Motor neuron (in vitro differentiated cells): ENCODE measurements around the gene SLMAP. TPM values are rescaled to one million over a fixed set of nuclear protein-coding genes. Genes with fewer than 3 reads are reported as not detected.

Experiments
- ATAC-seq, 8 experiments: fragments of 200-7000 bp; cut with Tn5 transposase; replicated peaks in 6 of 8; 2 replicates each; pipeline ENCODE4 v1.8.0; 2021; ENCODE audit warnings: mild to moderate bottlenecking in 8 of 8, moderate library complexity in 8 of 8
- H3K27ac ChIP-seq, 2 donors: fragments of 250-450 bp; sonication (Bioruptor Pico); 2 replicates each; pipeline ENCODE4 v1.9.0; 2021; ENCODE audit warnings: antibody characterized with exemption in 2 of 2, mild to moderate bottlenecking in 2 of 2, moderate library complexity in 1 of 2
- H3K4me1 ChIP-seq, 2 donors: fragments of 250-450 bp; sonication (Bioruptor Pico); replicated peaks in 1 of 2; 2 replicates each; pipeline ENCODE4 v1.6.1; 2021; ENCODE audit warnings: antibody characterized with exemption in 2 of 2, mild to moderate bottlenecking in 2 of 2, moderate library complexity in 1 of 2
- H3K4me3 ChIP-seq, 5 donors: fragments of 250-450 bp; sonication (Bioruptor Pico); 2 replicates each; pipeline ENCODE4 v1.9.0; 2021; ENCODE audit warnings: antibody characterized with exemption in 5 of 5, mild to moderate bottlenecking in 5 of 5, moderate library complexity in 4 of 5
- WGBS, 10 experiments: fragments of 450-650 bp; shearing (Covaris generic); methylation state at CpG; one replicate each; pipeline ENCODE4 v1.0.0; 2022; 5-methylcytosine and 5-hydroxymethylcytosine counted together
- in situ Hi-C, 9 experiments: fragments of 400-800 bp; cut with MboI; loops; one replicate each; pipeline ENCODE4 v1.15.0; 2021; ENCODE audit warnings: low sequenced_read_pairs in 9 of 9, low pct_unique_long_range_greater_than_20kb in 2 of 9; ENCODE audit not compliant: unreplicated experiment in 9 of 9
- total RNA-seq, 8 experiments: library from RNA; unstranded; fragments of 300-600 nt; gene quantifications; 2 replicates each; pipeline versions ENCODE4 v1.2.3 to v1.2.4, GENCODE V29; 2022

SLMAP gene
- total RNA-seq, 8 experiments from 2014 or later = 21.5 to 137 (median 32.8) TPM

DNA sequence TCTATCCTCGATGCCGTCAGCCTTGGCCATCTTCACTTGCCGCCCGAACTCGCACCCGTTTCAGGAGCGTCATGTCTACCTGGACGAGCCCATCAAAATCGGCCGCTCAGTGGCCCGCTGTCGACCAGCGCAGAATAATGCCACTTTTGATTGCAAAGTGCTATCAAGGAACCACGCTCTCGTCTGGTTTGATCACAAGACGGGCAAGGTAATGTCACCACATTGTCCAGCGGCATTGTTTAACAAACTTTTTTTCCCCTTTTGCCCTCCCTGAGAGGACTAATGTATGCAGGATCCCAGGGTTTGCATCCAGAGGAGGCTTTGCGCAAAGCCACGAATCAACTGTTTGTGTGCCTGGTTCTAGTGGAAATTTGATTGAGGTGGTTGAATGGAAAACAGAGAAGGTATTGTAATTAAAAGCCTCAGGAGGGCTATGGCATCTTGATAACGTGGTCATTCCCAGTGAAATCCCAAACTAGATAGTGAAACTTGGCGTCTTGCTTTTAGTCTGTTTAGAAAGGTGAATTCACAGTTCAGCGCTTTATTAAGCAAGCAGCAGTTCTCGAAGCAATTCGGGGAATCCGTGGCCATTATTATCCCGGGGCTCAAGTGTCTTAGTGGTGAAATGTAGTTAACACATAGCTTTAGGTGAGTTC lies 1.7 kb downstream of the SLMAP start:
- WGBS, 10 experiments = 0 to 30% (median 7%) methylated on average over 1 to 22 of the region's 26 CpGs
- H3K4me3 ChIP-seq = peak overlapping the region; percentile 64 to 91 (median 80)
- peak in 1 of 8 experiments; percentile 1 for ATAC-seq
- H3K4me1 ChIP-seq = peaks cover 7 to 18% of the 10 kb centered on the region in 2 donors
- in situ Hi-C loops = no loop called here
- no peak overlapping the region for H3K27ac ChIP-seq

DNA sequence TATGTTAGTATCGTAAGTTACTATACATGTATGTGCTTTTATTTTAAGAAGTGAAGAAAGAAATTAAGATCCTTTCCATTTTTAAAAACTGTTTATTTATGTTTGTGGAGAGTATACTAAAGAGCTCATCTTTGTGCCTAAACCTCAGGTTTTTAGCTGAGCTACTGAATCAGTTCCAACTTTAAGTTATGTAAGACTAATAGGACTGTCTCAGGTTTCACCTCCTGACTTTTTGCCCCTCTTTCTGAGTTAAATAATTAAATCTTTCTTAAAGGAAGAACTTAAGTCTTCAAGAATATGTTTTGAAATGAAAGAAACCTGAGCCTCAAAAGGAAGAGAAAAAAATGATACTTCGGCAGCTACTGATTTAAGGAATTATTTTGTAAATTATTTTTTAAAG lies 2.6 kb downstream of the SLMAP start:
- Histone ChIP-seq H3K4me3 (peak overlapping the region in 3 of 5 donors; percentile 79 to 91 (median 80)), H3K27ac (no peak overlapping the region), H3K4me1 (peaks cover 7 to 18% of the 10 kb centered on the region in 2 donors)
- WGBS, 10 experiments = 17 to 100% (median 67%) methylated on average over 1 to 2 of the region's 2 CpGs
- ATAC-seq = no peak
- in situ Hi-C loops = no loop called here

DNA sequence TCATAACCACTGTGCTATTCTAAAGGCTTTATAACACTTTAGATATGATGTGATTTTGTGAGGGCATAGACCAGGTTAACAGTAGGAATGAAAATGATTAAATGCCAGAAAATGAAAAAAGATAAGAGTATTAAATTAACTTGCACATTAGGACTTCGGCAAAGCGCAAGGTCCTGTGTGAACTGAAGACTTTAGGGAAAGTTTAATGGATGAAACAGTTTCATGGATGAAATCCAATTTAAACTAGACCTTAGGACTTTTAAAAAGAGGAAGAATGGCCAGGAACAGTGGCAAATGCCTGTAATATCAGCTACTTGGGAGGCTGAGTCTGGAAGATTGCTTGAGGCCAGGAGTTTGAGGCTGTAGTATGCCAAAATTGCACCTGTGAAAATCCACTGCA lies 8.7 kb downstream of the SLMAP start:
- H3K4me3 ChIP-seq = no peak overlapping the region
- no peak overlapping the region for H3K27ac ChIP-seq
- H3K4me1 ChIP-seq = no peaks in the 10 kb centered on the region
- ATAC-seq = no peak
- in situ Hi-C loops = no loop called here
- WGBS, 10 experiments = 86 to 100% (median 100%) methylated on average over 2 of the region's 2 CpGs

DNA sequence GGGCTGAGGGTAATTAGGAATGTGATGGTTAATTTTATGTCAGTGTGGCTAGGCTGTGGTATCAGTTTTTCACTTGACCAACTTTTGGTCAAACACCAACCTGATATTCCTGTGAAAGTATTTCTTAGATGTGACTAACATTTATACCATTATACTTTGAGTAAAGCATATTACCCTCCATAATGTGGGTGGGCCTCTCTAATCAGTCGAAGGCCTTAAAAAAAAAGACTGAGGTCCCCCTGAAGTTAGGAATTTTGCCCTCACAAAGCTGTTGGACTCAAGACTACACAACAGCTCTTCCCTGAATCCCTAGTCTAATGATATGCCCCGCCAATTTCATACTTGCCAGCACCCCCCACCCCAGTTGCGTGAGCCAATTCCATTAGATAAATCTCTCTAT lies 12.5 kb downstream of the SLMAP start:
- in situ Hi-C loops = no loop called here
- WGBS, 10 experiments = 83 to 100% (median 100%) methylated on average over 1 to 3 of the region's 3 CpGs; no CpG with 5 or more reads in 1 of the 10 experiments
- Histone ChIP-seq H3K27ac (no peak overlapping the region), H3K4me1 (no peaks in the 10 kb centered on the region), H3K4me3 (no peak overlapping the region)
- ATAC-seq = no peak

DNA sequence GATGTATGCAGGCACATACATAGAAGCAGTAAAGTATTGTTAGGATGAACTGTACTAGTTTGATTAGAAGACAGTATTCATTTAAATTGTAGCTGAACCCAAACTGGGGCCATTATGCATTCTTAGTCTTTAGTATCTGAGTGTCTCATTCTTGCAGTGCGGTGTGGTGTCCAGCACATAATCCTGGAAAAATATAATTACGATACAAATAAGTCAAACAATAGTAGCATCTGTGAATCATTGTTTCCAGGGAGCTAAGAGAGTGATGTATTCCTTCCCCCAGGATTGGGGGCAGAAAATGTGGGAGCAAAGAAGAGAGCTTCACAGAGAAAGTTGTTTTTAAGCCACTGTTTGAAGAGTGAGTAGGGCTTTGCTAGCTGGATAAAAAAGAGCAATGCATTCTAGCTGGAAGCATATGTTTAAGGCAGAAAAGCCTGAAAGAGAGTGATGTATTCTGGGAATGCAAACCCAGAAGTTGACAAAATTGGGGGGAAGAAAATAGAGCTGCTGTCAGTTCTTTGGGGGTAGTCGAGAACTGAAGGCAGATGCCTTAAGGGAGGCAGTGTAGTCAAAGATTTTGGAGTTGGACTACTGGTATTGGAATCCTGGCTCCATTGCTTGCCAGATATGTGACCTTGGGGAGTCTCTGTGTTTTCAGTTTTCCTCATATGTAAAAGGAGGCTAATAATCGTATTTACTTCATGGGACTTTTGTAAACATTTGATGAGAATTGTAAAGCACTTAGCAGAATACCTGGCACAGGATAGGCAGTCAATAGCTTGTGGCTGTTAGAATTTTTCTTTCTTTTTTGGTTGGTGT lies 14.1 kb downstream of the SLMAP start:
- 54 to 100% (median 90%) methylated on average over 1 to 4 of the region's 4 CpGs for WGBS, 10 experiments
- peak in 1 of 8 experiments; percentile 53 for ATAC-seq

DNA sequence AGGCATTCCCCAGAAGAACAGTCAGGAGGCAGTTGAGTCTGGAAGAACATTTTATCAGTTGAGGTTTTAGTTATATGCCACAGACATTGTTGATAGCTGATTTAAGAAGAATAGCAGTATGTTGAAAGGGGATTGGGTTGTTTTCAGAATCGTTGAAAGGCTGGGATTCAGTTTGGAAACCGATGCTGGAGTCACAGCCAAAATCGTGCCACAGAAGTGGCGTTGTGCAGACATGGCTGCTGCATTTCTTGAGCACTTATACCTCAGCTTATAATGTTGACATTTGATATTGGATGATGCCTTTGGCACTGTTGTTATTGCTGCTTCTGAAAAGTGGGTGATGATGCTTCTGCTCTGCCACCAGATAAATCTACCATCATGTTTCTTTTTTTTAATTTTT lies 16.1 kb downstream of the SLMAP start:
- WGBS, 10 experiments = 60 to 100% (median 100%) methylated on average over 1 to 4 of the region's 4 CpGs; no CpG with 5 or more reads in 3 of the 10 experiments
- H3K4me1 ChIP-seq = no peaks in the 10 kb centered on the region
- H3K27ac ChIP-seq = no peak overlapping the region
- ATAC-seq = no peak
- H3K4me3 ChIP-seq = no peak overlapping the region
- in situ Hi-C loops = no loop called here

More for the DNA sequence above, 14.1 kb downstream of the SLMAP start:
- no peak overlapping the region for H3K27ac ChIP-seq
- no peaks in the 10 kb centered on the region for H3K4me1 ChIP-seq
- H3K4me3 ChIP-seq = no peak overlapping the region
- in situ Hi-C loops = no loop called here

DNA sequence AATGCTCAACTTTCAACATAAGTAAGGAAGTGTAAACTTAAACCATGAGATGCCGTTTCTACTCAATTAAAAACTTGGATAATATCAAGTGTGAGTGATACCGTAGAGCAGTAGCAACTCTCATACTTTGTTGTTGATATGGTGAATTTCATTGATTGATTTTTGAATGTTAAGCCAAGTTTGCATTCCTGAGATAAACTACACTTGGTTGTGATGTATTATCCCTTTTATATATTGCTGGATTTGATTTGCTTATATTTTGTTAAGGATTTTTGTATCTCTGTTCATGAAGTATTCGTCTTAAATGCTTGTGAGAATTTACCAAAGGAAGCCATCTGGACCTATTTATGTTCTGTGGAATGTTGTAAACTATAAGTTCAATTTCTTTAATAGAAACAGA lies 21.7 kb downstream of the SLMAP start:
- Histone ChIP-seq H3K4me3 (no peak overlapping the region), H3K27ac (no peak overlapping the region), H3K4me1 (no peaks in the 10 kb centered on the region)
- 29 to 100% (median 85%) methylated on average over 3 of the region's 3 CpGs; no CpG with 5 or more reads in 1 of the 10 experiments for WGBS, 10 experiments
- no peak for ATAC-seq
- in situ Hi-C loops = no loop called here

DNA sequence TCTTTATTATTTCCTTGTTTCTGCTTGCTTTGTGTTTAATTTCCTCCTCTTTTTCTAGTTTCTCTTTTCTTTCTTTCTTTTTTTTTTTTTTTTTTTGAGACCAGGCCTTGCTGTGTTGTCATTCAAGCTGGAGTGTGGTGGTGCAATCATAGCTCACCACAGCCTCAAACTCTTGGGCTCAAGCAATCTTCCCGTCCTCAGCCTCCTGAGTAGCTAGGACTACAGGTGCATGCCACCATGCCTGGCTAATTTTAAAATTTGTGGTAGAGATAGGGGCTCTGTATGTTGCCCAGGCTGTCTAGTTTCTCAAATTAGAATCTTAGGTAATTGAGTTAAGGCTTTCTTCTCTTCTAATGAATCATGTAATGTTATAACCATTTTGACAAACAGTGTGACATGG lies 22.4 kb downstream of the SLMAP start:
- ATAC-seq = peak in 1 of 8 experiments; percentile 31
- WGBS, 10 experiments = 59 to 100% (median 88%) methylated on average over 1 of the region's 1 CpG; no CpG with 5 or more reads in 1 of the 10 experiments
- in situ Hi-C loops = no loop called here

DNA sequence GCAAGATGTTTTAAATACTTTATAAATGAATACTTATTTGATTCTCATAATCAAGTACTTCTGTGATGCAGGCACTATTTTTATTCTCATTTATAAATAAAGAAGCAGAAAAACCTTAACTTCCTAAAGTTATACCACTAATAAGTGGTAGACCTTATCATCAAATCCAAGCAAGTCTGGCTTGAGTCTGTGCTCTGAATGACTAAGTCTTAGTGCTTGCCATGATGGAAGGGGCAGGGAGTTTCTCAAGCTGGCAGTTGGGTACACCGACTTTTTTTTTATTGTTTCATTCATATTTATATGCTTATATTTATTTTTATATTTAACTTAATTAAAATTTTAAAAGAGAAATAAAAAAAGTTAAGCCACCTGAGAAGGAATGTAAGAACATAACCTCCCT lies 23.6 kb downstream of the SLMAP start:
- Histone ChIP-seq H3K4me1 (no peaks in the 10 kb centered on the region), H3K4me3 (no peak overlapping the region), H3K27ac (no peak overlapping the region)
- in situ Hi-C loops = no loop called here
- WGBS, 10 experiments = 38 to 100% (median 100%) methylated on average over 1 of the region's 1 CpG; no CpG with 5 or more reads in 1 of the 10 experiments
- no peak for ATAC-seq

More for the DNA sequence above, 22.4 kb downstream of the SLMAP start:
- Histone ChIP-seq H3K27ac (no peak overlapping the region), H3K4me1 (no peaks in the 10 kb centered on the region), H3K4me3 (no peak overlapping the region)

DNA sequence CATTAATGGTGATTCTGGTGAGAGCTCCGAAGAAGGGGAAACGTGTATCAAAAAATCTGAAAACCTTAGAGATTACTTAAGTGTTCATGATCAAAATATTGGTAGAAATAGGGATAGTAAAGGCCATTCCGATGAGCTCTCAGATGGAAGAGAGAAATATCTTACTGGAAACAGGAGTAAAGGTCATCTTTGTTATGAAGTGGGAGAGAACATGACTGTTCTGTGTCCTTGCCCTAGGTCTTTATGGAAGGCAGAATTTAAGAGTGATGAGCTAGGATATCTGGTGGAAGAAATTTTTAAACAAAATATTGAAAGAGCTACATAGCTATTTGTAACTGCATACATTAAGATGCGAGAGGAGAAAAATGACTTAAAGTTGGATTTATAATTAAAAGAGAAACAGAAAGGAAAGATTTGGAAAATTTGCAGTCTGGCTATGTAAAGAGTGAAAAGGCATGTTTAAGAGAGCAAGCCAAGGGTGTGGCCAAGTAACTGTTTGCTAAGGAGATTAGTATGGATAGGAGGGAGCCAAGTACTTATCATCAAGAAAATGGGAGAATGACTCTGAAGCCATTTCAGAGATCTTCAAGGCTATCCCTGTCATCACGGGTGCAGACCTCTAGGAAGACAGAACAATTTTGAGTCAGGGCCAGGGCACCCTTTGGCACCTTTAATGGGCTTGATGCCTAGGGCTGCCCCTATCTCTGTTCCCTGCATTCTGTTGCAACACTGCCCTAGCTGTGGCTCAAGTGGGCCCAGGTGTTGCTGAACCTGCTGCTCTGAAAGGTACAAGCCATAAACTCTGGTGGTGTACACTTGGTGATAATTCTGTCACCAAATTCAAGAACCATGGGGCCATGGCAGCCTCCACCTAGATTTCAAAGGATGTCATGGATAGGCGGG lies 27.3 kb downstream of the SLMAP start:
- in situ Hi-C loops = no loop called here
- no peaks in the 10 kb centered on the region for H3K4me1 ChIP-seq
- no peak overlapping the region for H3K27ac ChIP-seq
- ATAC-seq = peak in 3 of 8 experiments; percentile 82 to 93 (median 91)
- H3K4me3 ChIP-seq = no peak overlapping the region
- 39 to 100% (median 84%) methylated on average over 2 to 5 of the region's 6 CpGs for WGBS, 10 experiments

DNA sequence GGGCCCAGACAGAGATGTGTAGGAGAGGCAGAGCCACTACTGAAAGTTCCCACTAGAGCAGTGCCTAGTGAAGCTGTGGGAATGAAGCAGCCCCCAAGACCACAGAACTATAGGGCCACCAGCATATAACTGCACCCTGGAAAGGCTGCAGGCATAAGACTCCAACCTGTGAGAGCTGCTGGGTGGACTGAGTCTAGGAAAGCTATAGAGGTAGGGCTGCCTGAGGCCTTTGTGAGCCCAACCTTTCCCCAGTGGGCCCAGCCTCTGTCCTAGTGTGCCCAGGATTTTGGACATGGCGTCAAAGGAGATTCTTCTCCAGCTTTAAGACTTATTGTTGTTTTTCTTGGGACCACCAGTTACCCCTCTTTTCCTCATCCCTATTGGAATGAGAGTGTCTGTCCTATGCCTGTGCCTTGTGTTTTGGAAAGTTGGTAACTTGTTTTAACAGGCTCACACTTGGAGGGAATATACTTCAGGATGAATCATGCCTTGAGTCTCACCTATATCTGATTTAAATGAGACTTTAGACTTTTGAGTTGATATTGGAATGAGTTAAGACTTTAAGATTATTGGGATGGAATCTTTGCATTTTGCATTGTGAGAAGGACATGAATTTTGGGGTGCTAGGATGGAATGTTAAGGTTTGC lies 28.1 kb downstream of the SLMAP start:
- in situ Hi-C loops = no loop called here
- WGBS, 10 experiments = 100% methylated on average over 1 of the region's 1 CpG; no CpG with 5 or more reads in 9 of the 10 experiments
- Histone ChIP-seq H3K27ac (no peak overlapping the region), H3K4me3 (no peak overlapping the region), H3K4me1 (no peaks in the 10 kb centered on the region)
- no peak for ATAC-seq

DNA sequence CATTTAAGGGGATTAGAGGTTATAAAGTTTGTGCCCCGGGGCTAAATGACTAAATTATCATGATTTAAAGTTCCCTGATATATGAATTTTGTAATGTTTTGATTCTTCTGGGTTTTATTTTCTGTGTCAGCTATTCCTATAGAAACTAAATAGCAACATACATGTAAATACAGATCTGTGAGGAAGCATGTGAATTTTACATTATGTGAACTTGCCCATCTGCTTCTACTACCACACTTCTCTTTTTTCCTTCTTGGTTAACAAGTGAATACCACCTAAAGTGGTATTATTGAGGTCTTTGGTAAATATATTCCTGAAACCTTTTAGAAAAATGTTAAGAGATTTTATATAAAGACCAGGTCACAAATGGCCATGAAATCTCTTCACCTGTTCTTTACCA lies 29.3 kb downstream of the SLMAP start:
- H3K27ac ChIP-seq = no peak overlapping the region
- no peak overlapping the region for H3K4me3 ChIP-seq
- in situ Hi-C loops = no loop called here
- peak in 1 of 8 experiments; percentile 53 for ATAC-seq
- no peaks in the 10 kb centered on the region for H3K4me1 ChIP-seq
- WGBS, 10 experiments = 0 to 100% (median 89%) methylated on average over 1 of the region's 1 CpG; no CpG with 5 or more reads in 1 of the 10 experiments
